GM23338 (cell line): ENCODE results near the gene TSFM. TPM values are rescaled to one million over a fixed set of nuclear protein-coding genes. Genes with fewer than 3 reads are reported as not detected.

Experiments
- ATAC-seq: fragments of 200-7000 bp; cut with Tn5 transposase; 3 replicates; pipeline ENCODE4 v1.9.1; 2020
- DNase-seq: peaks from one replicate; pipeline ENCODE4 v3.0.0-alpha.2; 2015; ENCODE audit warnings: low spot score
- H2AFZ ChIP-seq: fragments of 200-600 bp; sonication (generic); 2 replicates; pipeline ENCODE4 v1.8.0; 2016; ENCODE audit warnings: antibody characterized with exemption, mild to moderate bottlenecking, moderate library complexity
- H3F3A ChIP-seq: fragments of 200-600 bp; sonication (generic); replicated peaks from 2 replicates; pipeline ENCODE4 v1.8.0; 2017; ENCODE audit warnings: antibody characterized with exemption, mixed run types, low read depth
- H3K27ac ChIP-seq: fragments of 200-600 bp; sonication (generic); 2 replicates; pipeline ENCODE4 v1.6.1; 2016; ENCODE audit warnings: low read depth
- H3K27me3 ChIP-seq: fragments of 200-600 bp; sonication (generic); 2 replicates; pipeline ENCODE4 v1.8.0; 2016; ENCODE audit warnings: mild to moderate bottlenecking, mixed run types, moderate library complexity; ENCODE audit not compliant: insufficient read depth
- H3K36me3 ChIP-seq: fragments of 200-600 bp; sonication (generic); 2 replicates; pipeline ENCODE4 v1.8.0; 2016; ENCODE audit warnings: mild to moderate bottlenecking; ENCODE audit not compliant: insufficient read depth
- H3K4me1 ChIP-seq: fragments of 200-600 bp; sonication (generic); 2 replicates; pipeline ENCODE4 v1.8.0; 2016; ENCODE audit warnings: mild to moderate bottlenecking, moderate library complexity; ENCODE audit not compliant: insufficient read depth
- H3K4me2 ChIP-seq: fragments of 200-600 bp; sonication (generic); 2 replicates; pipeline ENCODE4 v1.7.1; 2017; ENCODE audit warnings: mixed run types
- H3K4me3 ChIP-seq: fragments of 200-600 bp; sonication (generic); 2 replicates; pipeline ENCODE4 v1.6.1; 2016; ENCODE audit warnings: mixed run types
- H3K79me2 ChIP-seq: fragments of 200-600 bp; sonication (generic); replicated peaks from 2 replicates; pipeline ENCODE4 v1.8.0; 2017; ENCODE audit warnings: mild to moderate bottlenecking; ENCODE audit not compliant: insufficient read depth
- H3K9me2 ChIP-seq: fragments of 200-600 bp; sonication (generic); 2 replicates; pipeline ENCODE4 v1.8.0; 2017; ENCODE audit not compliant: insufficient read depth
- H4K20me1 ChIP-seq: fragments of 200-600 bp; sonication (generic); replicated peaks from 2 replicates; pipeline ENCODE4 v1.8.0; 2017; ENCODE audit warnings: mild to moderate bottlenecking; ENCODE audit not compliant: insufficient read depth
- H3K27ac Mint-ChIP-seq: 2 replicates; pipeline ENCODE4 v1.8.0; 2020; ENCODE audit warnings: inconsistent platforms, mild to moderate bottlenecking, moderate library complexity, mixed read lengths
- H3K27me3 Mint-ChIP-seq: 3 replicates; pipeline ENCODE4 v1.8.0; 2022; ENCODE audit warnings: low read depth, mild to moderate bottlenecking, moderate library complexity, mixed read lengths, inconsistent platforms; ENCODE audit not compliant: insufficient read depth, poor library complexity
- H3K36me3 Mint-ChIP-seq: 3 replicates; pipeline ENCODE4 v1.8.0; 2021; ENCODE audit warnings: low read depth, mild to moderate bottlenecking, inconsistent platforms, moderate library complexity, mixed read lengths
- H3K4me1 Mint-ChIP-seq: 3 replicates; pipeline ENCODE4 v1.8.0; 2020; ENCODE audit warnings: mild to moderate bottlenecking, inconsistent platforms, mixed read lengths
- H3K4me3 Mint-ChIP-seq: 3 replicates; pipeline ENCODE4 v1.8.0; 2021; ENCODE audit warnings: moderate library complexity, mild to moderate bottlenecking, inconsistent platforms, mixed read lengths
- H3K9me3 Mint-ChIP-seq: 3 replicates; pipeline ENCODE4 v1.8.0; 2020; ENCODE audit warnings: moderate library complexity, mild to moderate bottlenecking, inconsistent platforms, mixed read lengths
- EZH2 ChIP-seq: fragments of 200-600 bp; sonication (generic); IDR thresholded peaks from one replicate; pipeline ENCODE4 v1.8.0; 2017; ENCODE audit warnings: antibody characterized with exemption, mild to moderate bottlenecking, low read depth; ENCODE audit not compliant: unreplicated experiment
- EZH2phosphoT487 ChIP-seq: fragments of 200-600 bp; sonication (generic); IDR thresholded peaks from one replicate; pipeline ENCODE4 v1.8.1; 2018; ENCODE audit warnings: antibody characterized with exemption; ENCODE audit not compliant: unreplicated experiment
- JUNB ChIP-seq: IDR thresholded peaks from one replicate; pipeline ENCODE4 v1.6.1; 2016; ENCODE audit warnings: antibody characterized with exemption; ENCODE audit not compliant: unreplicated experiment
- NANOG ChIP-seq: IDR thresholded peaks from 2 replicates; pipeline ENCODE4 v1.6.1; 2016; ENCODE audit warnings: antibody characterized with exemption, borderline replicate concordance
- POLR2AphosphoS5 ChIP-seq: IDR thresholded peaks from 2 replicates; pipeline ENCODE4 v1.6.1; 2016; ENCODE audit warnings: antibody characterized with exemption, low read depth
- STAT1 ChIP-seq: IDR thresholded peaks from one replicate; pipeline ENCODE4 v1.6.1; 2016; ENCODE audit warnings: antibody characterized with exemption; ENCODE audit not compliant: unreplicated experiment
- ZNF114 ChIP-seq: fragments of 250-450 bp; sonication (Bioruptor Pico); IDR thresholded peaks from 2 replicates; pipeline ENCODE4 v1.5.0; 2020; ENCODE audit warnings: mild to moderate bottlenecking, moderate library complexity
- polyA plus RNA-seq: library from polyadenylated mRNA; unstranded; fragments of >200 nt; fragmentation: Nextera tagmentation; extraction: Ambion mirVana; gene quantifications from 2 replicates; pipeline ENCODE4 v1.2.1, GENCODE V29; 2016
- total RNA-seq: library from RNA; depleted of rRNA; stranded (reverse); fragments of >200 nt; shearing (Covaris generic); gene quantifications from 2 replicates; pipeline ENCODE4 v1.2.3, GENCODE V29; 2014
- TF ChIP-seq, protein P1 (sequence below): fragments of 250-450 bp; sonication (Bioruptor Pico); IDR thresholded peaks from 2 replicates; pipeline ENCODE4 v1.5.0; 2020; ENCODE audit warnings: mild to moderate bottlenecking, moderate library complexity
- TF ChIP-seq, protein P2 (sequence below), 2 experiments: fragments of 200-600 bp in 1 of 2; sonication (generic) in 1 of 2; conservative IDR thresholded peaks; 2 replicates each; pipeline versions ENCODE4 v1.5.1 to v1.6.1; 2016 to 2017; ENCODE audit warnings: antibody characterized with exemption in 2 of 2, low read depth in 2 of 2, mild to moderate bottlenecking in 2 of 2, moderate library complexity in 1 of 2
- TF ChIP-seq, protein P3 (sequence below): IDR thresholded peaks from one replicate; pipeline ENCODE4 v1.6.1; 2018; ENCODE audit warnings: antibody characterized with exemption; ENCODE audit not compliant: unreplicated experiment
- TF ChIP-seq, protein P4 (sequence below): IDR thresholded peaks from 2 replicates; pipeline ENCODE4 v1.6.1; 2016; ENCODE audit warnings: antibody characterized with exemption

TSFM gene
- total and polyA plus RNA-seq, 2 experiments from 2014 or later: 29.5 to 43.1 TPM

DNA sequence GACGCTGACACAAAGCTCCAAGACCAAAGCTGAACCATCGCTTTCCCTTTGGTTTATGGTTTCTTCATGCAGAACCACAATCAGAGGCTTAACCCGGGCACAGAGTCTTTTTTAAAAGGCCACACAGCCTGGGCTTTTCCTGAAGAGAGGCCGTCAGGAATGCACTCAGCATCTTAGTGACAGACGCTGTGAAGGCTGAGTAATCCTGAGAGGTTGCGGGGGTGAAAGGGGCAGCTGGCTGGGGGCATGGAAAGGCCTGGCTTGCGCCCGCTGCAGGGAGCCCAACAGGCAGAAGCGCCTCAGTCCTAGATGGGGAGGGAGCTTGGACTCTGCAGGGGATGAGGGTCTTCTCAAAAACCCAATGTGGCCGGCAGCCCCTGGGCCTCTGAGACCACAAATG is 50.4 kb downstream of the TSFM start:
- Histone ChIP-seq H4K20me1 (peaks cover 20% of the 10 kb centered on the region), H3K4me1 (peaks cover 60% of the 10 kb centered on the region), H3K9me2 (no peaks in the 10 kb centered on the region), H3K36me3 (peaks cover 7% of the 10 kb centered on the region; the same call in 1 of the 2 replicates), H3K79me2 (peaks cover 92% of the 10 kb centered on the region), H3K27ac (peak overlapping the region; percentile 61; the same call in 1 of the 2 replicates), H3F3A (peaks cover 13% of the 10 kb centered on the region), H3K4me3 (no peak overlapping the region), H3K4me2 (peak overlapping the region; percentile 65; the same call in 1 of the 2 replicates), H3K27me3 (no peaks in the 10 kb centered on the region), H2AFZ (no peak overlapping the region)
- Mint-ChIP-seq H3K27ac (peak overlapping the region; percentile 42; the same call in 1 of the 2 replicates), H3K9me3 (no peaks in the 10 kb centered on the region), H3K27me3 (peaks cover 13% of the 10 kb centered on the region), H3K36me3 (peaks cover 17% of the 10 kb centered on the region), H3K4me1 (peaks cover 62% of the 10 kb centered on the region), H3K4me3 (no peak overlapping the region)
- ATAC-seq: peak; percentile 3; the same call in 1 of the 3 replicates
- no peak for TF ChIP-seq EZH2
- TF ChIP-seq STAT1: no peak
- TF ChIP-seq, protein P1, sequence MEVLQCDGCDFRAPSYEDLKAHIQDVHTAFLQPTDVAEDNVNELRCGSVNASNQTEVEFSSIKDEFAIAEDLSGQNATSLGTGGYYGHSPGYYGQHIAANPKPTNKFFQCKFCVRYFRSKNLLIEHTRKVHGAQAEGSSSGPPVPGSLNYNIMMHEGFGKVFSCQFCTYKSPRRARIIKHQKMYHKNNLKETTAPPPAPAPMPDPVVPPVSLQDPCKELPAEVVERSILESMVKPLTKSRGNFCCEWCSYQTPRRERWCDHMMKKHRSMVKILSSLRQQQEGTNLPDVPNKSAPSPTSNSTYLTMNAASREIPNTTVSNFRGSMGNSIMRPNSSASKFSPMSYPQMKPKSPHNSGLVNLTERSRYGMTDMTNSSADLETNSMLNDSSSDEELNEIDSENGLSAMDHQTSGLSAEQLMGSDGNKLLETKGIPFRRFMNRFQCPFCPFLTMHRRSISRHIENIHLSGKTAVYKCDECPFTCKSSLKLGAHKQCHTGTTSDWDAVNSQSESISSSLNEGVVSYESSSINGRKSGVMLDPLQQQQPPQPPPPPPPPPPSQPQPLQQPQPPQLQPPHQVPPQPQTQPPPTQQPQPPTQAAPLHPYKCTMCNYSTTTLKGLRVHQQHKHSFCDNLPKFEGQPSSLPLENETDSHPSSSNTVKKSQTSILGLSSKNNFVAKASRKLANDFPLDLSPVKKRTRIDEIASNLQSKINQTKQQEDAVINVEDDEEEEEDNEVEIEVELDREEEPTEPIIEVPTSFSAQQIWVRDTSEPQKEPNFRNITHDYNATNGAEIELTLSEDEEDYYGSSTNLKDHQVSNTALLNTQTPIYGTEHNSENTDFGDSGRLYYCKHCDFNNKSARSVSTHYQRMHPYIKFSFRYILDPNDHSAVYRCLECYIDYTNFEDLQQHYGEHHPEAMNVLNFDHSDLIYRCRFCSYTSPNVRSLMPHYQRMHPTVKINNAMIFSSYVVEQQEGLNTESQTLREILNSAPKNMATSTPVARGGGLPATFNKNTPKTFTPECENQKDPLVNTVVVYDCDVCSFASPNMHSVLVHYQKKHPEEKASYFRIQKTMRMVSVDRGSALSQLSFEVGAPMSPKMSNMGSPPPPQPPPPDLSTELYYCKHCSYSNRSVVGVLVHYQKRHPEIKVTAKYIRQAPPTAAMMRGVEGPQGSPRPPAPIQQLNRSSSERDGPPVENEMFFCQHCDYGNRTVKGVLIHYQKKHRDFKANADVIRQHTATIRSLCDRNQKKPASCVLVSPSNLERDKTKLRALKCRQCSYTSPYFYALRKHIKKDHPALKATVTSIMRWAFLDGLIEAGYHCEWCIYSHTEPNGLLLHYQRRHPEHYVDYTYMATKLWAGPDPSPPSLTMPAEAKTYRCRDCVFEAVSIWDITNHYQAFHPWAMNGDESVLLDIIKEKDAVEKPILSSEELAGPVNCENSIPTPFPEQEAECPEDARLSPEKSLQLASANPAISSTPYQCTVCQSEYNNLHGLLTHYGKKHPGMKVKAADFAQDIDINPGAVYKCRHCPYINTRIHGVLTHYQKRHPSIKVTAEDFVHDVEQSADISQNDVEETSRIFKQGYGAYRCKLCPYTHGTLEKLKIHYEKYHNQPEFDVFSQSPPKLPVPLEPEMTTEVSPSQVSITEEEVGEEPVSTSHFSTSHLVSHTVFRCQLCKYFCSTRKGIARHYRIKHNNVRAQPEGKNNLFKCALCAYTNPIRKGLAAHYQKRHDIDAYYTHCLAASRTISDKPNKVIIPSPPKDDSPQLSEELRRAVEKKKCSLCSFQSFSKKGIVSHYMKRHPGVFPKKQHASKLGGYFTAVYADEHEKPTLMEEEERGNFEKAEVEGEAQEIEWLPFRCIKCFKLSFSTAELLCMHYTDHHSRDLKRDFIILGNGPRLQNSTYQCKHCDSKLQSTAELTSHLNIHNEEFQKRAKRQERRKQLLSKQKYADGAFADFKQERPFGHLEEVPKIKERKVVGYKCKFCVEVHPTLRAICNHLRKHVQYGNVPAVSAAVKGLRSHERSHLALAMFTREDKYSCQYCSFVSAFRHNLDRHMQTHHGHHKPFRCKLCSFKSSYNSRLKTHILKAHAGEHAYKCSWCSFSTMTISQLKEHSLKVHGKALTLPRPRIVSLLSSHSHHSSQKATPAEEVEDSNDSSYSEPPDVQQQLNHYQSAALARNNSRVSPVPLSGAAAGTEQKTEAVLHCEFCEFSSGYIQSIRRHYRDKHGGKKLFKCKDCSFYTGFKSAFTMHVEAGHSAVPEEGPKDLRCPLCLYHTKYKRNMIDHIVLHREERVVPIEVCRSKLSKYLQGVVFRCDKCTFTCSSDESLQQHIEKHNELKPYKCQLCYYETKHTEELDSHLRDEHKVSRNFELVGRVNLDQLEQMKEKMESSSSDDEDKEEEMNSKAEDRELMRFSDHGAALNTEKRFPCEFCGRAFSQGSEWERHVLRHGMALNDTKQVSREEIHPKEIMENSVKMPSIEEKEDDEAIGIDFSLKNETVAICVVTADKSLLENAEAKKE: no peak
- TF ChIP-seq, protein P2, sequence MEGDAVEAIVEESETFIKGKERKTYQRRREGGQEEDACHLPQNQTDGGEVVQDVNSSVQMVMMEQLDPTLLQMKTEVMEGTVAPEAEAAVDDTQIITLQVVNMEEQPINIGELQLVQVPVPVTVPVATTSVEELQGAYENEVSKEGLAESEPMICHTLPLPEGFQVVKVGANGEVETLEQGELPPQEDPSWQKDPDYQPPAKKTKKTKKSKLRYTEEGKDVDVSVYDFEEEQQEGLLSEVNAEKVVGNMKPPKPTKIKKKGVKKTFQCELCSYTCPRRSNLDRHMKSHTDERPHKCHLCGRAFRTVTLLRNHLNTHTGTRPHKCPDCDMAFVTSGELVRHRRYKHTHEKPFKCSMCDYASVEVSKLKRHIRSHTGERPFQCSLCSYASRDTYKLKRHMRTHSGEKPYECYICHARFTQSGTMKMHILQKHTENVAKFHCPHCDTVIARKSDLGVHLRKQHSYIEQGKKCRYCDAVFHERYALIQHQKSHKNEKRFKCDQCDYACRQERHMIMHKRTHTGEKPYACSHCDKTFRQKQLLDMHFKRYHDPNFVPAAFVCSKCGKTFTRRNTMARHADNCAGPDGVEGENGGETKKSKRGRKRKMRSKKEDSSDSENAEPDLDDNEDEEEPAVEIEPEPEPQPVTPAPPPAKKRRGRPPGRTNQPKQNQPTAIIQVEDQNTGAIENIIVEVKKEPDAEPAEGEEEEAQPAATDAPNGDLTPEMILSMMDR (conservative IDR thresholded peaks at IDR 0.05; ENCODE audit: low read depth in 2 of 2): no peak
- TF ChIP-seq JUNB: no peak
- no peak for TF ChIP-seq ZNF114
- TF ChIP-seq POLR2AphosphoS5: no peak
- TF ChIP-seq, protein P3, sequence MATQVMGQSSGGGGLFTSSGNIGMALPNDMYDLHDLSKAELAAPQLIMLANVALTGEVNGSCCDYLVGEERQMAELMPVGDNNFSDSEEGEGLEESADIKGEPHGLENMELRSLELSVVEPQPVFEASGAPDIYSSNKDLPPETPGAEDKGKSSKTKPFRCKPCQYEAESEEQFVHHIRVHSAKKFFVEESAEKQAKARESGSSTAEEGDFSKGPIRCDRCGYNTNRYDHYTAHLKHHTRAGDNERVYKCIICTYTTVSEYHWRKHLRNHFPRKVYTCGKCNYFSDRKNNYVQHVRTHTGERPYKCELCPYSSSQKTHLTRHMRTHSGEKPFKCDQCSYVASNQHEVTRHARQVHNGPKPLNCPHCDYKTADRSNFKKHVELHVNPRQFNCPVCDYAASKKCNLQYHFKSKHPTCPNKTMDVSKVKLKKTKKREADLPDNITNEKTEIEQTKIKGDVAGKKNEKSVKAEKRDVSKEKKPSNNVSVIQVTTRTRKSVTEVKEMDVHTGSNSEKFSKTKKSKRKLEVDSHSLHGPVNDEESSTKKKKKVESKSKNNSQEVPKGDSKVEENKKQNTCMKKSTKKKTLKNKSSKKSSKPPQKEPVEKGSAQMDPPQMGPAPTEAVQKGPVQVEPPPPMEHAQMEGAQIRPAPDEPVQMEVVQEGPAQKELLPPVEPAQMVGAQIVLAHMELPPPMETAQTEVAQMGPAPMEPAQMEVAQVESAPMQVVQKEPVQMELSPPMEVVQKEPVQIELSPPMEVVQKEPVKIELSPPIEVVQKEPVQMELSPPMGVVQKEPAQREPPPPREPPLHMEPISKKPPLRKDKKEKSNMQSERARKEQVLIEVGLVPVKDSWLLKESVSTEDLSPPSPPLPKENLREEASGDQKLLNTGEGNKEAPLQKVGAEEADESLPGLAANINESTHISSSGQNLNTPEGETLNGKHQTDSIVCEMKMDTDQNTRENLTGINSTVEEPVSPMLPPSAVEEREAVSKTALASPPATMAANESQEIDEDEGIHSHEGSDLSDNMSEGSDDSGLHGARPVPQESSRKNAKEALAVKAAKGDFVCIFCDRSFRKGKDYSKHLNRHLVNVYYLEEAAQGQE: no peak
- TF ChIP-seq EZH2phosphoT487: no peak
- TF ChIP-seq, protein P4, sequence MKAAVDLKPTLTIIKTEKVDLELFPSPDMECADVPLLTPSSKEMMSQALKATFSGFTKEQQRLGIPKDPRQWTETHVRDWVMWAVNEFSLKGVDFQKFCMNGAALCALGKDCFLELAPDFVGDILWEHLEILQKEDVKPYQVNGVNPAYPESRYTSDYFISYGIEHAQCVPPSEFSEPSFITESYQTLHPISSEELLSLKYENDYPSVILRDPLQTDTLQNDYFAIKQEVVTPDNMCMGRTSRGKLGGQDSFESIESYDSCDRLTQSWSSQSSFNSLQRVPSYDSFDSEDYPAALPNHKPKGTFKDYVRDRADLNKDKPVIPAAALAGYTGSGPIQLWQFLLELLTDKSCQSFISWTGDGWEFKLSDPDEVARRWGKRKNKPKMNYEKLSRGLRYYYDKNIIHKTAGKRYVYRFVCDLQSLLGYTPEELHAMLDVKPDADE: no peak
- no peak for TF ChIP-seq NANOG
- DNase-seq: peak; percentile 22
